ENCODE results near the gene SLC4A1AP. TPM values are rescaled to one million over a fixed set of nuclear protein-coding genes. Genes with fewer than 3 reads are reported as not detected.

SLC4A1AP gene
- total and polyA plus RNA-seq, 2 of the 13 experiments (the other 11 are each of a cell fraction or from before 2014, with no cell fraction given): 15.3 to 44.6 TPM

DNA sequence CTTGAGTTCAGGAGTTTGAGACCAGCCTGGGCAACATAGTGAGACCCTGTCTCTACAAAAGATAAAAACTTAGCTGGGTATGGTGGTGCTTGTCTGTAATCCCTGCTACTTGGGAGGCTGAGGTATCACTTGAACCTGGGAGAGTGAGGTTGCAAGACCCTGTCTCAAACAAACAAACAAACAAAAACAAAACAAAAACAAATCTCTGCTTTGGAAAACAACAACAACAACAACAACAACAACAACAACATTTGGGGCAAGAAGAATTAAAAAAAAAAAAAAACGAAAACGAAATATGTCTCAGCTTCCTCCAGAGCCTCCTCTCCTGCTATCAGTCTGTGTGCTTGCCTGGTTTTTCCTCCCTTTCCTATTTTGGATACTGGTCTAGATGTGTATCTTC lies 16.9 kb downstream of the SLC4A1AP start (continued):
- no peak for TF ChIP-seq ZEB1 (IDR thresholded peaks at IDR 0.05; ENCODE audit: insufficient replicate concordance, low read depth)
- no peak for TF ChIP-seq SAFB2 (CRISPR knock-in tag; IDR thresholded peaks at IDR 0.05; ENCODE audit: borderline replicate concordance, low read depth)
- TF ChIP-seq NCOR1 (IDR thresholded peaks at IDR 0.05; ENCODE audit: borderline replicate concordance, low read length): no peak
- no peak for TF ChIP-seq MED8 (CRISPR knock-in tag; IDR thresholded peaks at IDR 0.05; ENCODE audit: insufficient replicate concordance)

DNA sequence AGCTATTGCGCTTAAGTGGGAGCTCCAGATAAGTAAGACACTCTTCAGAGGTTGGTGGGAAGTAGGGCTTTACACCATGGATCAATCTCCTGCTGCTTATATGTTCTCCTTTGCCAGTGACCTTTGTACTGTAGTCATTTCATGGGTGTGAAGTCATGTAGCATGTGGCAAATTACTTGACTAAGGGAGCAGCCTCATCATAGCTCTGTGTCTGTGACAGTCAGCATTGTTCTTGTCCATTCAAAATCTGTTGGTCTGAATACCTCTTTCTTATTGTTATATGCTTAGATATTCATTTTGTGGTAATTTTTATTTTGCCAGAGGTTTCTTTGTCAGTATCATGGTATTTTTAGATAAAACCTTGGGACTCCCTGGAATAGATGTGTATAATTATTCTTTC lies 18.2 kb downstream of the SLC4A1AP start:
- 100% methylated on average over 1 of the region's 1 CpG for WGBS (ENCODE audit: low lambda C conversion rate)
- no peak overlapping the region for H3K4me3 ChIP-seq (replicated peaks in 1 of 3; ENCODE audit: insufficient read depth in 1 of 3, low read depth in 2 of 3, low read length in 3 of 3)
- peak; percentile 30 for DNase-seq (ENCODE audit: low spot score)
- H3K27ac ChIP-seq (ENCODE audit: extremely low read length, insufficient read depth, low read length): no peak overlapping the region
- in situ Hi-C loops (cut with HindIII; ENCODE audit: extremely low pct_ligation_motif_present, low pct_unique_long_range_greater_than_20kb) (no loop called here), intact Hi-C loops (cut with micrococcal nuclease; ENCODE audit: unreplicated experiment) (loop anchor here (2.0 kb wide), 2 partner anchors 273 to 771 kb away; partner anchors contain the start of gene PPM1G)
- no peak for FAIRE-seq
- no peak overlapping the region for H3K4me2 ChIP-seq (ENCODE audit: low read depth, low read length)
- H3K4me1 ChIP-seq (ENCODE audit: insufficient read depth, low read length): peaks cover 11% of the 10 kb centered on the region
- TF ChIP-seq MAFF (IDR thresholded peaks at IDR 0.05; ENCODE audit: low read depth, low read length) (no peak), NAIF1 (CRISPR knock-in tag; IDR thresholded peaks at IDR 0.05; ENCODE audit: borderline replicate concordance) (no peak), ZNF644 (CRISPR knock-in tag; IDR thresholded peaks at IDR 0.05; ENCODE audit: low read depth) (no peak), AHDC1 (CRISPR knock-in tag; IDR thresholded peaks at IDR 0.05; ENCODE audit: borderline replicate concordance) (no peak), SP4 (CRISPR knock-in tag; IDR thresholded peaks at IDR 0.05) (no peak), SIN3A (IDR thresholded peaks at IDR 0.05; ENCODE audit: borderline replicate concordance, low read depth, low read length) (no peak), ZSCAN21 (CRISPR knock-in tag; IDR thresholded peaks at IDR 0.05; ENCODE audit: borderline replicate concordance) (no peak), TMF1 (CRISPR knock-in tag; IDR thresholded peaks at IDR 0.05; ENCODE audit: low read depth) (no peak), NR2F2 (IDR thresholded peaks at IDR 0.05; ENCODE audit: borderline replicate concordance, low read depth) (no peak)
- TF ChIP-seq, protein P1, sequence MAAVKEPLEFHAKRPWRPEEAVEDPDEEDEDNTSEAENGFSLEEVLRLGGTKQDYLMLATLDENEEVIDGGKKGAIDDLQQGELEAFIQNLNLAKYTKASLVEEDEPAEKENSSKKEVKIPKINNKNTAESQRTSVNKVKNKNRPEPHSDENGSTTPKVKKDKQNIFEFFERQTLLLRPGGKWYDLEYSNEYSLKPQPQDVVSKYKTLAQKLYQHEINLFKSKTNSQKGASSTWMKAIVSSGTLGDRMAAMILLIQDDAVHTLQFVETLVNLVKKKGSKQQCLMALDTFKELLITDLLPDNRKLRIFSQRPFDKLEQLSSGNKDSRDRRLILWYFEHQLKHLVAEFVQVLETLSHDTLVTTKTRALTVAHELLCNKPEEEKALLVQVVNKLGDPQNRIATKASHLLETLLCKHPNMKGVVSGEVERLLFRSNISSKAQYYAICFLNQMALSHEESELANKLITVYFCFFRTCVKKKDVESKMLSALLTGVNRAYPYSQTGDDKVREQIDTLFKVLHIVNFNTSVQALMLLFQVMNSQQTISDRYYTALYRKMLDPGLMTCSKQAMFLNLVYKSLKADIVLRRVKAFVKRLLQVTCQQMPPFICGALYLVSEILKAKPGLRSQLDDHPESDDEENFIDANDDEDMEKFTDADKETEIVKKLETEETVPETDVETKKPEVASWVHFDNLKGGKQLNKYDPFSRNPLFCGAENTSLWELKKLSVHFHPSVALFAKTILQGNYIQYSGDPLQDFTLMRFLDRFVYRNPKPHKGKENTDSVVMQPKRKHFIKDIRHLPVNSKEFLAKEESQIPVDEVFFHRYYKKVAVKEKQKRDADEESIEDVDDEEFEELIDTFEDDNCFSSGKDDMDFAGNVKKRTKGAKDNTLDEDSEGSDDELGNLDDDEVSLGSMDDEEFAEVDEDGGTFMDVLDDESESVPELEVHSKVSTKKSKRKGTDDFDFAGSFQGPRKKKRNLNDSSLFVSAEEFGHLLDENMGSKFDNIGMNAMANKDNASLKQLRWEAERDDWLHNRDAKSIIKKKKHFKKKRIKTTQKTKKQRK (IDR thresholded peaks at IDR 0.05; ENCODE audit: low read length): no peak
- no peaks in the 10 kb centered on the region for H3K9me3 ChIP-seq (ENCODE audit: low read length)
- BruUV-seq (replicated peaks): no TSS peak
- no peak overlapping the region for H2AFZ ChIP-seq (ENCODE audit: low read length)
- H3K79me2 ChIP-seq (ENCODE audit: insufficient read depth, low read length): no peaks in the 10 kb centered on the region
- H4K20me1 ChIP-seq (ENCODE audit: insufficient read depth, low read length): no peaks in the 10 kb centered on the region
- ChIA-PET CTCF (ENCODE audit: low intra/inter-chr PET ratio, low total read pairs) (interaction anchor here (2.9 kb wide), 1 partner anchor 273 kb away, joined by 23 read pairs; the partner anchor contains the start of gene PPM1G), POLR2A (interaction anchor here (0.6 to 1.9 kb wide), 5 partner anchors 18 to 1225 kb away, joined by 3 to 4 read pairs (median 4); partner anchors contain the start of genes PPM1G, SLC4A1AP, SUPT7L and ZNF512)
- no peak overlapping the region for H3K9ac ChIP-seq (ENCODE audit: insufficient read depth, low read depth, low read length)
- peaks cover 14 to 74% of the 10 kb centered on the region in 2 experiments for H3K36me3 ChIP-seq (replicated peaks in 1 of 2; ENCODE audit: control insufficient read depth in 1 of 2, insufficient read depth in 2 of 2, low read length in 2 of 2)
- H3K27me3 ChIP-seq (ENCODE audit: control insufficient read depth in 1 of 2, insufficient read depth in 2 of 2, low read length in 2 of 2): no peaks in the 10 kb centered on the region
- no peak for ATAC-seq

All from HepG2 (cell line).